ENCODE measurements around the gene NPHP4. TPM values are rescaled to one million over a fixed set of nuclear protein-coding genes. Genes with fewer than 3 reads are reported as not detected.

NPHP4 gene
- total and polyA plus RNA-seq, 9 of the 15 experiments (the other 6 are each of a cell fraction or from before 2014, with no cell fraction given) = 0.52 to 26.2 (median 6.7) TPM

DNA sequence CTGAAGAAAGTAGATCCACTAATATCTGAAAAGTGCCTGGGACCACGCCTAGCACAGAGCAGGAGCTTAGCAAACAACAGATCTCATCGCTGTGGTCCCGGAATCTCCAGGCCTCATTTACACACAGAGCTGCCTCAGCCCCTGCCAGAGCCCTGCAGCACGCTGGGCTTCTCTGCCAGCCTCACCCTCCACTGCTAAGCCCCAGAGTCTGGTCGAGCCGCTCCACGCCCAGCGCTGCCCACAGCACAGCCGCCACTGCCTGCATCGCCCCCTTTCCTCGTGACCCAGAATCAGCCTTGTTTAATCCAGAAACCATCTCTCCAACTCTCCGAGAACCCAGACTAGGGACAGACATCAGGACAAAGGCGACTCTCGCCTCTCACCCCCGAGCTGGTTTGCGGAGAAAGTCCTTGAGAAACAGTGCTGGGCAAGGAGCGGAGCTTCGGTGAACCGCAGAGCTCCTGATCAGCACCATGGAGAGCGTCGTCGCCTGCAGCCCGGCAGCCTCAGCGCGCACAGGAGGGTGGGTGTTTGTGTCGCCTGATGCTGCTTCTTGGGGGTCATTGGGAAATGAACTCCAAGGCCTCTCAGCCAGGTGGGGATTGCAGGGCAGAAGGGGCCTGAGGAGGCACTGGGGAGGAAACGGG, 145.1 kb downstream of the NPHP4 start (continued):
- TF ChIP-seq, protein P1, sequence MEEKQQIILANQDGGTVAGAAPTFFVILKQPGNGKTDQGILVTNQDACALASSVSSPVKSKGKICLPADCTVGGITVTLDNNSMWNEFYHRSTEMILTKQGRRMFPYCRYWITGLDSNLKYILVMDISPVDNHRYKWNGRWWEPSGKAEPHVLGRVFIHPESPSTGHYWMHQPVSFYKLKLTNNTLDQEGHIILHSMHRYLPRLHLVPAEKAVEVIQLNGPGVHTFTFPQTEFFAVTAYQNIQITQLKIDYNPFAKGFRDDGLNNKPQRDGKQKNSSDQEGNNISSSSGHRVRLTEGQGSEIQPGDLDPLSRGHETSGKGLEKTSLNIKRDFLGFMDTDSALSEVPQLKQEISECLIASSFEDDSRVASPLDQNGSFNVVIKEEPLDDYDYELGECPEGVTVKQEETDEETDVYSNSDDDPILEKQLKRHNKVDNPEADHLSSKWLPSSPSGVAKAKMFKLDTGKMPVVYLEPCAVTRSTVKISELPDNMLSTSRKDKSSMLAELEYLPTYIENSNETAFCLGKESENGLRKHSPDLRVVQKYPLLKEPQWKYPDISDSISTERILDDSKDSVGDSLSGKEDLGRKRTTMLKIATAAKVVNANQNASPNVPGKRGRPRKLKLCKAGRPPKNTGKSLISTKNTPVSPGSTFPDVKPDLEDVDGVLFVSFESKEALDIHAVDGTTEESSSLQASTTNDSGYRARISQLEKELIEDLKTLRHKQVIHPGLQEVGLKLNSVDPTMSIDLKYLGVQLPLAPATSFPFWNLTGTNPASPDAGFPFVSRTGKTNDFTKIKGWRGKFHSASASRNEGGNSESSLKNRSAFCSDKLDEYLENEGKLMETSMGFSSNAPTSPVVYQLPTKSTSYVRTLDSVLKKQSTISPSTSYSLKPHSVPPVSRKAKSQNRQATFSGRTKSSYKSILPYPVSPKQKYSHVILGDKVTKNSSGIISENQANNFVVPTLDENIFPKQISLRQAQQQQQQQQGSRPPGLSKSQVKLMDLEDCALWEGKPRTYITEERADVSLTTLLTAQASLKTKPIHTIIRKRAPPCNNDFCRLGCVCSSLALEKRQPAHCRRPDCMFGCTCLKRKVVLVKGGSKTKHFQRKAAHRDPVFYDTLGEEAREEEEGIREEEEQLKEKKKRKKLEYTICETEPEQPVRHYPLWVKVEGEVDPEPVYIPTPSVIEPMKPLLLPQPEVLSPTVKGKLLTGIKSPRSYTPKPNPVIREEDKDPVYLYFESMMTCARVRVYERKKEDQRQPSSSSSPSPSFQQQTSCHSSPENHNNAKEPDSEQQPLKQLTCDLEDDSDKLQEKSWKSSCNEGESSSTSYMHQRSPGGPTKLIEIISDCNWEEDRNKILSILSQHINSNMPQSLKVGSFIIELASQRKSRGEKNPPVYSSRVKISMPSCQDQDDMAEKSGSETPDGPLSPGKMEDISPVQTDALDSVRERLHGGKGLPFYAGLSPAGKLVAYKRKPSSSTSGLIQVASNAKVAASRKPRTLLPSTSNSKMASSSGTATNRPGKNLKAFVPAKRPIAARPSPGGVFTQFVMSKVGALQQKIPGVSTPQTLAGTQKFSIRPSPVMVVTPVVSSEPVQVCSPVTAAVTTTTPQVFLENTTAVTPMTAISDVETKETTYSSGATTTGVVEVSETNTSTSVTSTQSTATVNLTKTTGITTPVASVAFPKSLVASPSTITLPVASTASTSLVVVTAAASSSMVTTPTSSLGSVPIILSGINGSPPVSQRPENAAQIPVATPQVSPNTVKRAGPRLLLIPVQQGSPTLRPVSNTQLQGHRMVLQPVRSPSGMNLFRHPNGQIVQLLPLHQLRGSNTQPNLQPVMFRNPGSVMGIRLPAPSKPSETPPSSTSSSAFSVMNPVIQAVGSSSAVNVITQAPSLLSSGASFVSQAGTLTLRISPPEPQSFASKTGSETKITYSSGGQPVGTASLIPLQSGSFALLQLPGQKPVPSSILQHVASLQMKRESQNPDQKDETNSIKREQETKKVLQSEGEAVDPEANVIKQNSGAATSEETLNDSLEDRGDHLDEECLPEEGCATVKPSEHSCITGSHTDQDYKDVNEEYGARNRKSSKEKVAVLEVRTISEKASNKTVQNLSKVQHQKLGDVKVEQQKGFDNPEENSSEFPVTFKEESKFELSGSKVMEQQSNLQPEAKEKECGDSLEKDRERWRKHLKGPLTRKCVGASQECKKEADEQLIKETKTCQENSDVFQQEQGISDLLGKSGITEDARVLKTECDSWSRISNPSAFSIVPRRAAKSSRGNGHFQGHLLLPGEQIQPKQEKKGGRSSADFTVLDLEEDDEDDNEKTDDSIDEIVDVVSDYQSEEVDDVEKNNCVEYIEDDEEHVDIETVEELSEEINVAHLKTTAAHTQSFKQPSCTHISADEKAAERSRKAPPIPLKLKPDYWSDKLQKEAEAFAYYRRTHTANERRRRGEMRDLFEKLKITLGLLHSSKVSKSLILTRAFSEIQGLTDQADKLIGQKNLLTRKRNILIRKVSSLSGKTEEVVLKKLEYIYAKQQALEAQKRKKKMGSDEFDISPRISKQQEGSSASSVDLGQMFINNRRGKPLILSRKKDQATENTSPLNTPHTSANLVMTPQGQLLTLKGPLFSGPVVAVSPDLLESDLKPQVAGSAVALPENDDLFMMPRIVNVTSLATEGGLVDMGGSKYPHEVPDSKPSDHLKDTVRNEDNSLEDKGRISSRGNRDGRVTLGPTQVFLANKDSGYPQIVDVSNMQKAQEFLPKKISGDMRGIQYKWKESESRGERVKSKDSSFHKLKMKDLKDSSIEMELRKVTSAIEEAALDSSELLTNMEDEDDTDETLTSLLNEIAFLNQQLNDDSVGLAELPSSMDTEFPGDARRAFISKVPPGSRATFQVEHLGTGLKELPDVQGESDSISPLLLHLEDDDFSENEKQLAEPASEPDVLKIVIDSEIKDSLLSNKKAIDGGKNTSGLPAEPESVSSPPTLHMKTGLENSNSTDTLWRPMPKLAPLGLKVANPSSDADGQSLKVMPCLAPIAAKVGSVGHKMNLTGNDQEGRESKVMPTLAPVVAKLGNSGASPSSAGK (IDR thresholded peaks at IDR 0.05) = no peak
- no peak for TF ChIP-seq KLF6 (CRISPR knock-in tag; IDR thresholded peaks at IDR 0.05; ENCODE audit: borderline replicate concordance)
- TF ChIP-seq ILK (tag; IDR thresholded peaks at IDR 0.05; ENCODE audit: borderline replicate concordance, low read depth) = no peak
- no peak for TF ChIP-seq ERF (CRISPR knock-in tag; IDR thresholded peaks at IDR 0.05)
- no peak for TF ChIP-seq SMAD1 (IDR thresholded peaks at IDR 0.05; ENCODE audit: low read depth, low read length, partially characterized antibody)
- no peak for TF ChIP-seq ZFP1 (CRISPR knock-in tag; IDR thresholded peaks at IDR 0.05)
- TF ChIP-seq, protein P2, sequence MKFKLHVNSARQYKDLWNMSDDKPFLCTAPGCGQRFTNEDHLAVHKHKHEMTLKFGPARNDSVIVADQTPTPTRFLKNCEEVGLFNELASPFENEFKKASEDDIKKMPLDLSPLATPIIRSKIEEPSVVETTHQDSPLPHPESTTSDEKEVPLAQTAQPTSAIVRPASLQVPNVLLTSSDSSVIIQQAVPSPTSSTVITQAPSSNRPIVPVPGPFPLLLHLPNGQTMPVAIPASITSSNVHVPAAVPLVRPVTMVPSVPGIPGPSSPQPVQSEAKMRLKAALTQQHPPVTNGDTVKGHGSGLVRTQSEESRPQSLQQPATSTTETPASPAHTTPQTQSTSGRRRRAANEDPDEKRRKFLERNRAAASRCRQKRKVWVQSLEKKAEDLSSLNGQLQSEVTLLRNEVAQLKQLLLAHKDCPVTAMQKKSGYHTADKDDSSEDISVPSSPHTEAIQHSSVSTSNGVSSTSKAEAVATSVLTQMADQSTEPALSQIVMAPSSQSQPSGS (CRISPR knock-in tag; IDR thresholded peaks at IDR 0.05) = no peak
- TF ChIP-seq, protein P3, sequence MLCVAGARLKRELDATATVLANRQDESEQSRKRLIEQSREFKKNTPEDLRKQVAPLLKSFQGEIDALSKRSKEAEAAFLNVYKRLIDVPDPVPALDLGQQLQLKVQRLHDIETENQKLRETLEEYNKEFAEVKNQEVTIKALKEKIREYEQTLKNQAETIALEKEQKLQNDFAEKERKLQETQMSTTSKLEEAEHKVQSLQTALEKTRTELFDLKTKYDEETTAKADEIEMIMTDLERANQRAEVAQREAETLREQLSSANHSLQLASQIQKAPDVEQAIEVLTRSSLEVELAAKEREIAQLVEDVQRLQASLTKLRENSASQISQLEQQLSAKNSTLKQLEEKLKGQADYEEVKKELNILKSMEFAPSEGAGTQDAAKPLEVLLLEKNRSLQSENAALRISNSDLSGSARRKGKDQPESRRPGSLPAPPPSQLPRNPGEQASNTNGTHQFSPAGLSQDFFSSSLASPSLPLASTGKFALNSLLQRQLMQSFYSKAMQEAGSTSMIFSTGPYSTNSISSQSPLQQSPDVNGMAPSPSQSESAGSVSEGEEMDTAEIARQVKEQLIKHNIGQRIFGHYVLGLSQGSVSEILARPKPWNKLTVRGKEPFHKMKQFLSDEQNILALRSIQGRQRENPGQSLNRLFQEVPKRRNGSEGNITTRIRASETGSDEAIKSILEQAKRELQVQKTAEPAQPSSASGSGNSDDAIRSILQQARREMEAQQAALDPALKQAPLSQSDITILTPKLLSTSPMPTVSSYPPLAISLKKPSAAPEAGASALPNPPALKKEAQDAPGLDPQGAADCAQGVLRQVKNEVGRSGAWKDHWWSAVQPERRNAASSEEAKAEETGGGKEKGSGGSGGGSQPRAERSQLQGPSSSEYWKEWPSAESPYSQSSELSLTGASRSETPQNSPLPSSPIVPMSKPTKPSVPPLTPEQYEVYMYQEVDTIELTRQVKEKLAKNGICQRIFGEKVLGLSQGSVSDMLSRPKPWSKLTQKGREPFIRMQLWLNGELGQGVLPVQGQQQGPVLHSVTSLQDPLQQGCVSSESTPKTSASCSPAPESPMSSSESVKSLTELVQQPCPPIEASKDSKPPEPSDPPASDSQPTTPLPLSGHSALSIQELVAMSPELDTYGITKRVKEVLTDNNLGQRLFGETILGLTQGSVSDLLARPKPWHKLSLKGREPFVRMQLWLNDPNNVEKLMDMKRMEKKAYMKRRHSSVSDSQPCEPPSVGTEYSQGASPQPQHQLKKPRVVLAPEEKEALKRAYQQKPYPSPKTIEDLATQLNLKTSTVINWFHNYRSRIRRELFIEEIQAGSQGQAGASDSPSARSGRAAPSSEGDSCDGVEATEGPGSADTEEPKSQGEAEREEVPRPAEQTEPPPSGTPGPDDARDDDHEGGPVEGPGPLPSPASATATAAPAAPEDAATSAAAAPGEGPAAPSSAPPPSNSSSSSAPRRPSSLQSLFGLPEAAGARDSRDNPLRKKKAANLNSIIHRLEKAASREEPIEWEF (CRISPR knock-in tag; IDR thresholded peaks at IDR 0.05) = no peak
- TF ChIP-seq THRAP3 (IDR thresholded peaks at IDR 0.05; ENCODE audit: borderline replicate concordance) = no peak
